Measurements from ENCODE around the gene PRKCA. TPM values are rescaled to one million over a fixed set of nuclear protein-coding genes. Genes with fewer than 3 reads are reported as not detected.

The PRKCA gene
- total RNA-seq, 2 experiments from 2014 or later, result 84.4 to 87.9 TPM

DNA sequence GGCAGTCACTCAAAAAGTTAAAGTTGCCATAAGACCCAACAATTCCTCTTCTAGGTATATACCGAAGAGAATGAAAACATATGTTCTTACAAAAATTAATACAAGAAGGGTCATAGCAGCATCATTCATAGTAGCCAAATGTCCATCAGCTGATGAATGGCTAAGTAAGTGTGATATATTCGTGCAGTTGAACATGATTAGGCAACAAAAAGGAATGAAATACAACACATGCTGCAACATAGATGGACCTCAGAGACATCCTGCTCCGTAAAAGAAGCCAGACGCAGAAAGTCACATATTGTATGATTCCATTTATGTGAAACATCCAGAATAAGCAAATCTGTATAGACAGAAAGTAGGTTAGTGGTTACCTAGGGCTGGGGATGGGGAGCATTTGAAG lies 303.1 kb downstream of the PRKCA start:
- H3K27me3 Mint-ChIP-seq, result no peaks in the 10 kb centered on the region
- peaks cover 30% of the 10 kb centered on the region for H3K36me3 Mint-ChIP-seq (ENCODE audit: low read depth)
- H3K9me3 Mint-ChIP-seq, result peaks cover 19% of the 10 kb centered on the region
- intact Hi-C loops (cut with micrococcal nuclease), result no loop called here
- H3K27ac Mint-ChIP-seq, result no peak overlapping the region
- H3K4me1 Mint-ChIP-seq (ENCODE audit: low read depth), result peaks cover 6% of the 10 kb centered on the region
- DNase-seq (no peak), ATAC-seq (no peak)
- ChIA-PET CTCF (no interaction called here), POLR2A (interaction anchor here (0.8 kb wide), 1 partner anchor 11 kb away, joined by 3 read pairs; no protein-coding TSS in a partner anchor)
- TF ChIP-seq, protein P1, sequence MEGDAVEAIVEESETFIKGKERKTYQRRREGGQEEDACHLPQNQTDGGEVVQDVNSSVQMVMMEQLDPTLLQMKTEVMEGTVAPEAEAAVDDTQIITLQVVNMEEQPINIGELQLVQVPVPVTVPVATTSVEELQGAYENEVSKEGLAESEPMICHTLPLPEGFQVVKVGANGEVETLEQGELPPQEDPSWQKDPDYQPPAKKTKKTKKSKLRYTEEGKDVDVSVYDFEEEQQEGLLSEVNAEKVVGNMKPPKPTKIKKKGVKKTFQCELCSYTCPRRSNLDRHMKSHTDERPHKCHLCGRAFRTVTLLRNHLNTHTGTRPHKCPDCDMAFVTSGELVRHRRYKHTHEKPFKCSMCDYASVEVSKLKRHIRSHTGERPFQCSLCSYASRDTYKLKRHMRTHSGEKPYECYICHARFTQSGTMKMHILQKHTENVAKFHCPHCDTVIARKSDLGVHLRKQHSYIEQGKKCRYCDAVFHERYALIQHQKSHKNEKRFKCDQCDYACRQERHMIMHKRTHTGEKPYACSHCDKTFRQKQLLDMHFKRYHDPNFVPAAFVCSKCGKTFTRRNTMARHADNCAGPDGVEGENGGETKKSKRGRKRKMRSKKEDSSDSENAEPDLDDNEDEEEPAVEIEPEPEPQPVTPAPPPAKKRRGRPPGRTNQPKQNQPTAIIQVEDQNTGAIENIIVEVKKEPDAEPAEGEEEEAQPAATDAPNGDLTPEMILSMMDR (IDR thresholded peaks at IDR 0.05), result no peak
- no peak overlapping the region for H3K4me3 Mint-ChIP-seq

- ChIA-PET POLR2A (interaction anchor here (0.7 kb wide), 1 partner anchor 11 kb away, joined by 3 read pairs; no protein-coding TSS in a partner anchor), CTCF (no interaction called here)
- intact Hi-C loops (cut with micrococcal nuclease), result no loop called here
- TF ChIP-seq, protein P1 (IDR thresholded peaks at IDR 0.05), result no peak
- peaks cover 27% of the 10 kb centered on the region for H3K9me3 Mint-ChIP-seq
- no peaks in the 10 kb centered on the region for H3K27me3 Mint-ChIP-seq
- no peak overlapping the region for H3K4me3 Mint-ChIP-seq
- DNase-seq (no peak), ATAC-seq (no peak)
- peaks cover 47% of the 10 kb centered on the region for H3K36me3 Mint-ChIP-seq (ENCODE audit: low read depth)
- no peak overlapping the region for H3K27ac Mint-ChIP-seq
- peaks cover 18% of the 10 kb centered on the region for H3K4me1 Mint-ChIP-seq (ENCODE audit: low read depth)
Observed at GRCh38 chr17:66610361-66611133, 308.1 kb downstream of the PRKCA start.

GRCh38 chr17:66611397-66611796 lies 309.0 kb downstream of the PRKCA start:
- POLR2A ChIA-PET, result no interaction called here
- CTCF ChIA-PET, result no interaction called here
- TF ChIP-seq, protein P1 (IDR thresholded peaks at IDR 0.05), result no peak

GRCh38 chr17:66612993-66613392 lies 310.6 kb downstream of the PRKCA start:
- H3K36me3 Mint-ChIP-seq (ENCODE audit: low read depth), result peaks cover 44% of the 10 kb centered on the region
- TF ChIP-seq, protein P1 (IDR thresholded peaks at IDR 0.05), result no peak
- peaks cover 18% of the 10 kb centered on the region for H3K4me1 Mint-ChIP-seq (ENCODE audit: low read depth)
- ChIA-PET CTCF (no interaction called here), POLR2A (no interaction called here)
- H3K27me3 Mint-ChIP-seq, result no peaks in the 10 kb centered on the region
- DNase-seq, result no peak
- intact Hi-C loops (cut with micrococcal nuclease), result no loop called here
- ATAC-seq, result no peak
- H3K9me3 Mint-ChIP-seq, result peaks cover 27% of the 10 kb centered on the region
- H3K4me3 Mint-ChIP-seq, result no peak overlapping the region
- H3K27ac Mint-ChIP-seq, result no peak overlapping the region

More at GRCh38 chr17:66611397-66611796, 309.0 kb downstream of the PRKCA start:
- ATAC-seq (no peak), DNase-seq (no peak)
- H3K4me1 Mint-ChIP-seq (ENCODE audit: low read depth), result peaks cover 18% of the 10 kb centered on the region
- intact Hi-C loops (cut with micrococcal nuclease), result no loop called here
- peaks cover 48% of the 10 kb centered on the region for H3K36me3 Mint-ChIP-seq (ENCODE audit: low read depth)
- H3K27me3 Mint-ChIP-seq, result no peaks in the 10 kb centered on the region
- H3K4me3 Mint-ChIP-seq, result no peak overlapping the region
- no peak overlapping the region for H3K27ac Mint-ChIP-seq
- peaks cover 27% of the 10 kb centered on the region for H3K9me3 Mint-ChIP-seq

DNA sequence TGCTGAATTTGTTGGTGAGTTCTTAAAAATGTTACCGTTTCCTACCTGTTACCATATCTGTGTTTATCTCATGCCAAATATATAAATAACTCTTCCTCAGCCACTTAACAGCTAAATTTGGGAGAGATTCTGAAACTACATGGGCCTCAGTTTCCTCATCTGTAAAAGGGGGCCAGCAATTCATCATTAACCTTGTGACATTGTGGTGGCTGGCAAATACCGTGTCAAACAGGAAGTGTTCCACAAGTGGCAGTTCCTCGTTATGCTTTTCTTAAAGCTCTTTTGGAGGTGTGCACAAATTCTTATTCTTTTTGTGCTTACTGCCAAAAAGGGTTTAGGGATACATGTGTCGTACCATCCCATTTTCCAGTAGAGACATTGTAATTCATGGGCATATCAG lies 312.1 kb downstream of the PRKCA start:
- DNase-seq (no peak), ATAC-seq (no peak)
- H3K36me3 Mint-ChIP-seq (ENCODE audit: low read depth), result peaks cover 31% of the 10 kb centered on the region
- peaks cover 17% of the 10 kb centered on the region for H3K9me3 Mint-ChIP-seq
- H3K4me1 Mint-ChIP-seq (ENCODE audit: low read depth), result peaks cover 18% of the 10 kb centered on the region
- ChIA-PET CTCF (no interaction called here), POLR2A (interaction anchor here (1.1 kb wide), 1 partner anchor 185 kb away, joined by 3 read pairs; no protein-coding TSS in a partner anchor)
- intact Hi-C loops (cut with micrococcal nuclease), result no loop called here
- no peaks in the 10 kb centered on the region for H3K27me3 Mint-ChIP-seq
- TF ChIP-seq, protein P1 (IDR thresholded peaks at IDR 0.05), result no peak
- no peak overlapping the region for H3K27ac Mint-ChIP-seq
- H3K4me3 Mint-ChIP-seq, result no peak overlapping the region
